Activated B cell treated with CpG ODN at 0.5 μM for 24 hours (primary cell): ENCODE results near the gene ANGPTL4. TPM values are rescaled to one million over a fixed set of nuclear protein-coding genes. Genes with fewer than 3 reads are reported as not detected.

ENCODE experiments used
- ATAC-seq: fragments of 200-7000 bp; cut with Tn5 transposase; one replicate; pipeline ENCODE4 v1.10.0; 2021; ENCODE audit warnings: low read depth, mild to moderate bottlenecking, moderate library complexity
- CTCF ChIA-PET: fragments of 350-600 bp; sonication (Branson Sonifier 250); formaldehyde crosslinking; loops from one replicate; lab custom pipeline; 2021; ENCODE audit warnings: antibody characterized with exemption; lab: Charles Lee
- POLR2A ChIA-PET: fragments of 350-600 bp; sonication (Branson Sonifier 250); formaldehyde crosslinking; loops from one replicate; lab custom pipeline; 2021; ENCODE audit warnings: antibody characterized with exemption; lab: Charles Lee
- DNase-seq: peaks from one replicate; pipeline ENCODE4 v3.0.0; 2022
- H3K27ac Mint-ChIP-seq: one replicate; pipeline ENCODE4 v1.8.0; 2020; ENCODE audit warnings: mixed read lengths
- H3K27me3 Mint-ChIP-seq: one replicate; pipeline ENCODE4 v1.8.0; 2021; ENCODE audit warnings: mixed read lengths
- H3K36me3 Mint-ChIP-seq: one replicate; pipeline ENCODE4 v1.8.0; 2021; ENCODE audit warnings: low read depth, mixed read lengths
- H3K4me1 Mint-ChIP-seq: one replicate; pipeline ENCODE4 v1.8.0; 2021; ENCODE audit warnings: mixed read lengths
- H3K4me3 Mint-ChIP-seq: one replicate; pipeline ENCODE4 v1.8.0; 2020; ENCODE audit warnings: mild to moderate bottlenecking, mixed read lengths
- H3K9me3 Mint-ChIP-seq: one replicate; pipeline ENCODE4 v1.8.0; 2020; ENCODE audit warnings: mixed read lengths
- CTCF ChIP-seq: fragments of 200-600 bp; IDR thresholded peaks from one replicate; pipeline ENCODE4 v1.8.0; 2022; ENCODE audit warnings: antibody characterized with exemption, mild to moderate bottlenecking
- intact Hi-C: fragments of 100-400 bp; cut with micrococcal nuclease; formaldehyde crosslinking; loops from one replicate; pipeline ENCODE4 v1.15.1; 2024
- total RNA-seq: library from RNA; stranded (reverse); gene quantifications from 2 replicates; pipeline ENCODE4 v1.2.3, GENCODE V29; 2022

ANGPTL4 gene
- total RNA-seq, 1 donor from 2014 or later, result not detected

DNA sequence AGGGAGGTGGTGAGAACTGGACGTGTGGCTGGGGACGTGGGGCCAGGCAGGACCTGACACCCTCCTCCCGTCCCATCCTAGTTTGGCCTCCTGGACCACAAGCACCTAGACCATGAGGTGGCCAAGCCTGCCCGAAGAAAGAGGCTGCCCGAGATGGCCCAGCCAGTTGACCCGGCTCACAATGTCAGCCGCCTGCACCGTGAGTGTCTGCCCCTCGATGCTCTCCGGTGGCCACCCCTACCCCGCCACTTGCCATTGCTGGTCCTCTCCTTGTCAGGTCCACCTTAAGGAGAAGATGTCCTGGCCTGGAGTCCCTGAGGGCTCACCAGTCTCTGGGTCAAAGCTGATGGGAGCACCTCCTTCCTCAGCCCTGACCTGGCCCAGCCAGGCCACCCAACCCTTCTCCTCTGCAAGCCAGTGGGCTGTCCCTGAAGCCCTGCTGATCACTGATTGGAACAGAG, 2.2 kb downstream of the ANGPTL4 start:
- POLR2A ChIA-PET, result interaction anchor here (0.6 kb wide), 1 partner anchor 158 kb away, joined by 6 read pairs; no protein-coding TSS in a partner anchor
- H3K4me3 Mint-ChIP-seq, result no peak overlapping the region
- no peaks in the 10 kb centered on the region for H3K9me3 Mint-ChIP-seq
- ATAC-seq, result no peak
- H3K36me3 Mint-ChIP-seq, result no peaks in the 10 kb centered on the region
- CTCF ChIA-PET, result no interaction called here
- H3K4me1 Mint-ChIP-seq, result peaks cover 14% of the 10 kb centered on the region
- H3K27ac Mint-ChIP-seq, result no peak overlapping the region
- peaks cover 43% of the 10 kb centered on the region for H3K27me3 Mint-ChIP-seq
- DNase-seq, result no peak
- intact Hi-C loops, result no loop called here
- no peak for TF ChIP-seq CTCF

DNA sequence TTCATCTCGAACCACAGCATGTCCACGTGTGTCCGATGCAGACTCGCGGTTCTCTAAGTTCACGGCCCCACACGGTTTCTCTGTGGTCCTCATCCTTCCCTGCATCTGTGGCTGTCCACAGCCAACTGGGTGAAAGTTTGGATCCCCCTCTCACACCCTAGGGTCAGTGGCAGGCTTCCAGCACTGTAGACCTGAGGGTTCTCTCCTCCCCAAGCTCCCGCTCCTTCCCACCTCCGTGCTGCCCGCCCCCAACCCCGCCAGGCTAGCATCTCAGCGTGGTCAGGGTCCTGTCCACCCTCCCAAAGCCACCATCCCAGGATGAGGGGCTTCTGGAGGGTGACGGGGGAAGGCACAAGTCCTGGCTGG, 3.0 kb downstream of the ANGPTL4 start:
- no peak for ATAC-seq
- no peak for TF ChIP-seq CTCF
- Mint-ChIP-seq H3K4me1 (peaks cover 14% of the 10 kb centered on the region), H3K27me3 (peaks cover 39% of the 10 kb centered on the region), H3K27ac (no peak overlapping the region), H3K9me3 (no peaks in the 10 kb centered on the region), H3K4me3 (no peak overlapping the region), H3K36me3 (no peaks in the 10 kb centered on the region)
- ChIA-PET CTCF (no interaction called here), POLR2A (no interaction called here)
- DNase-seq, result no peak
- intact Hi-C loops, result no loop called here

DNA sequence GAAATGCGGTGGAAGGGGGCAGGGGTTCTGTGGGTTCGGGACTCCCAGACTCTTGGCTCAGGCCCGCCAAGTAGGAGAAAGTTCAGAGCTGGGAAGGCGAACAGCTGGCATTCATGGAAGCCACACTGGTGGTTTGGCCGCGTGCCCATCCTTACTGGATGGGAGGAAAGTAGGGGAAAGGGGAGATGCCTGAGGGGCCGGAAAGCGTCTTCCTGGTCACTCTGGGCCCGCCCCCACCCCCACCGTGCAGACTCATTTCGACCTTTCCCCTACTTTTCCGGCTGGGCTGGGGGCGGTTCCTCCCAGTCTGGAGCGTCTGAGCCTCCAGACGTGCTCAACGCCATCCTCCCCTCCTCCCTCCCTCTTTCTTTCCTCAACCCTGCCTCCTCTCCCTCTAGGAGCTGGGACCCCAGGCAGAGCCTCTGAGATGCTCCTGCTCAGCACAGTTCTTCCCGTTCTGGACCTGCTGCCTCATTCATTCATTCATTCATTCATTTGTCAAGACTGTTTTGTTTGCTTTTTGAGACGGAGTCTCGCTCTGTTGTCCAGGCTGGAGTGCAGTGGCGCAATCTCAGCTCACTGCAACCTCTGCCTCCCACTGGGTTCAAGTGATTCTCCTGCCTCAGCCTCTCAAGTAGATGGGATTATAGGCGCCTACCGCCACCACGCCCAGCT, 3.5 kb downstream of the ANGPTL4 start:
- TF ChIP-seq CTCF, result no peak
- ChIA-PET POLR2A (interaction anchor here (0.7 kb wide), 2 partner anchors 53 to 738 kb away, joined by 3 read pairs; partner anchors contain the start of gene PET100), CTCF (no interaction called here)
- Mint-ChIP-seq H3K9me3 (no peaks in the 10 kb centered on the region), H3K27me3 (peaks cover 35% of the 10 kb centered on the region), H3K4me3 (no peak overlapping the region), H3K4me1 (peaks cover 14% of the 10 kb centered on the region), H3K36me3 (no peaks in the 10 kb centered on the region), H3K27ac (no peak overlapping the region)
- intact Hi-C loops, result no loop called here
- ATAC-seq (no peak), DNase-seq (no peak)

DNA sequence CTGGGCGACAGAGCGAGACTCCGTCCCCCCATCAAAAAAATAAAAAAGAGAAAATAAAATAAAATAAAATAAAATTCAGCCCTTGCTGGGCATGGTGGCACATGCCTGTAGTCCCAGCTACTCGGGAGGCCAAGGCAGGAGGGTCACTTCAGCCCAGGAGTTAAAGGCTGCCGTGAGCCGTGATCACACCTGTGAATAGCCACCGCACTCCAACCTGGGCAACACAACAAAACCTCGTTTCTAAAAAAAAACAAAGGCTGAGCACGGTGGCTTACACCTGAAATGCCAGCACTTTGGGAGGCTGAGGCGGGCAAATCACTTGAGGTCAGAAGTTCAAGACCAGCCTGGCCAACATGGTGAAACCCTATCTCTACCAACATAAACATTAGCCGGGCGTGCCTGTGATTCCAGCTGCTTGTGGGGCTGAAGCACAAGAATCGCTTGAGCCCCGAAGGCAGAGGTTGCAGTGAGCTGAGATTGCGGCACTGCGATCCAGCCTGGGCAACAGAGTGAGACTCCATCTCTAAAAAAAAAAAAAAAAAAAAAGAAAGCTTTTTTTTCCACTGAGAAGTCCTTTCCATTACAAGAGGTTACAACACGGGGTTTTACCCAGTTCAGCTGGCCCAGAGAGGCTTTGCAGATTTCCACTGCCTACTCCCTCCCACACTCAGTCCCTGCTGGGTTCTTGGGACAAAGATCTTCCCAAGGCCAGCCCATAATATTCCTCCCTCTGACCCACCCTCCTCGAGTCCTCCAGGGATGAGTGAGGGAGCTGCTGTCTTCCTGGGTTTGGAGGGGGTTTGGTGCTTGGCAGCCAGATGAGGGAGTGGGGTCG, 6.4 kb downstream of the ANGPTL4 start:
- POLR2A ChIA-PET, result no interaction called here
- H3K36me3 Mint-ChIP-seq, result peaks cover 5% of the 10 kb centered on the region
- no peaks in the 10 kb centered on the region for H3K9me3 Mint-ChIP-seq
- intact Hi-C loops, result no loop called here
- CTCF ChIA-PET, result no interaction called here
- H3K27me3 Mint-ChIP-seq, result peaks cover 24% of the 10 kb centered on the region
- no peak overlapping the region for H3K4me3 Mint-ChIP-seq
- no peaks in the 10 kb centered on the region for H3K4me1 Mint-ChIP-seq
- H3K27ac Mint-ChIP-seq, result no peak overlapping the region
- ATAC-seq (no peak), DNase-seq (no peak)
- no peak for TF ChIP-seq CTCF
